ENCODE results near the gene LRRFIP1.
A peak's percentile ranks its signal among the peaks of the same experiment; 100 is the strongest.
"Not testable (repeated sequence)": the region's sequence is repeated elsewhere in the genome, so short reads cannot be mapped to it uniquely, and the experiment has no call there.

Gene LRRFIP1, protein sequence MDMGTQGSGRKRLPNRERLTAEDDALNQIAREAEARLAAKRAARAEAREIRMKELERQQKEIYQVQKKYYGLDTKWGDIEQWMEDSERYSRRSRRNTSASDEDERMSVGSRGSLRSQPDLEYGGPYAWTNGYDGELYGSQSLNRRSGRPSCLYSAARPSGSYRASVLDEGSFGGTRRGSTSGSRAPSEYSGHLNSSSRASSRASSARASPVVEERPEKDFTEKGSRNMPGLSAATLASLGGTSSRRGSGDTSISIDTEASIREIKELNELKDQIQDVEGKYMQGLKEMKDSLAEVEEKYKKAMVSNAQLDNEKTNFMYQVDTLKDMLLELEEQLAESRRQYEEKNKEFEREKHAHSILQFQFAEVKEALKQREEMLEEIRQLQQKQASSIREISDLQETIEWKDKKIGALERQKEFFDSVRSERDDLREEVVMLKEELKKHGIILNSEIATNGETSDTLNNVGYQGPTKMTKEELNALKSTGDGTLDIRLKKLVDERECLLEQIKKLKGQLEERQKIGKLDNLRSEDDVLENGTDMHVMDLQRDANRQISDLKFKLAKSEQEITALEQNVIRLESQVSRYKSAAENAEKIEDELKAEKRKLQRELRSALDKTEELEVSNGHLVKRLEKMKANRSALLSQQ

DNA sequence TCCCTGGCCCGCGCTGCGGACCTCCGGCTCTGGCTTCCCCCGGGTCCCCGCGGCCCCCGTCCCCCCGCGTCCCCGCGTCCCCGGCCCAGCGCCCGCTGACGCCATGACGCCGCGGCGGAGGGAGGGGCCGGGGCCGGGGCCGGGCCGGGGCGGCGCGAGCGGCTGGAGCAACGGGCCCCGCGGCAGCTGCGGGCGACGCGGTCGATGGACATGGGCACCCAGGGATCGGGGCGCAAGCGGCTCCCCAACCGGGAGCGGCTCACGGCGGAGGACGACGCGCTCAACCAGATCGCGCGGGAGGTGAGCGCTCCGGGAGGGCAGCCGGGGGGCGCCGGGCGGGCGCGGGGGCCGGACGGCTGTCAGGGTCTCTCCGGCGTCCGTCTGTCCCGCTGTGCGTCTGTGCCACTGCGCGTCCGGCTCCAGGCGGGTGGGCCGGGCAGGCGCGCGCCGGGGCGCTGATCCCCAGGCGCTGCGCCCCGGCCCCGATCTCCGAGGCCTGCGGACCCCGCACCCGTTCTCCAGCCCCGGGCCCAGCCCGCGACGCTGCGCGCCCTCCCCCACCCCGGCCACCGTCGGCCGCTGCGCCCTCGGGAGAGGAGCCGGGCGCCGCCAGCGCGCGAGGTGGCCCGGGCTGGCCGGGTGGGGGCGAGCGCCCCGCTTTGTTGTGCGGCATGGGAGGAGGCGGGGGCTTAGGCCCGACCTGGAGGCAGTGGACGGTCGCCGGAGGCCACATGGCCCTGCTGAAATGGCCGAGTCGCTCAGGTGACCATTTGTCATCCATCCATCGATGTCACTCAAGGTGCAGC, at the start of gene LRRFIP1:
TSS of gene LRRFIP1 (plus strand) at position 147 of the 806 bp plus-strand sequence. CDS start at position 205, 58 bp downstream.
- DNase-seq = no peak

DNA sequence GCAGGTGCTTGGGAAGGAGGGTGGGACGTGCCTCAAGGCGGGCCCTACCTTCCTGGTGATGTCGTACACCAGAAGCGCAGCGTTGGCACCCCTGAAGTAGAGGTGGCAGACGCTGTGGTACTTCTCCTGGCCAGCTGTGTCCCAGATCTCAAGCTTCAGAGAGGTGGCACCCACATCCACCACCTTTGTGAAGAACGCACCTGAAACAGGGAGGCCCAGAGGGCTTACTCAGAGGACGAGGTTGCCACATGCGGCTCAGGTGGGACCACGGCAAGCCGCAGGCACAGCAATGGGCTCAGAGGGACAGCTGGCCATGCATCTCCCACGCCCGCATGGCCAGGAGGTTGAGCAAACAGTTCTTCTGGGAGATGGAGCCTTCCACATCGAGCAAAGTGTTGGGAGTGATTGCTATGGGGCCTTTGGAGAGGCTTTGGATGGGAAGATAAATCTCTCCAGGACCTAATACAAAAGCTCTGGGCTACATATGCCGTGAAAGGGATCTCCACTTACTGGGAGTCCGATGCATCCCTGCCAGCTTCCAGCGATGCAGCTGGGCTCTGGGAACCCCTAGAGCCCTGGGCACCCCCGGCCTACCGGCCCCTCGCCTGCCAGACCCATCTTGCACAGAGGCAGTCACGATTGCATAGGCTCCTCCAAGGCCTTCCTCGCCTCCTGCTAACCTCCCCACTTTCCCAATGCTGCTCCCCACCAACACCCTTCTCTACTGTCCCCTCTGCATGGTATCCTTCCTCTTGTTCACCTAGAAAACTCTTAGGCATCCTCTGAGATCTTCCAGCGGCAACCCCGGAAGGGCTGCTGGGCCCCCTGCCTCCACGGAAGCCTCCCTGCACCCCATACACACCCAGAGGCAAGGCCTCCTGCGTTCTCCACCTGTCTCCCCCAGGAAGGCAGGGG, 49.2 kb upstream of the LRRFIP1 start:
- DNase-seq = no peak

DNA sequence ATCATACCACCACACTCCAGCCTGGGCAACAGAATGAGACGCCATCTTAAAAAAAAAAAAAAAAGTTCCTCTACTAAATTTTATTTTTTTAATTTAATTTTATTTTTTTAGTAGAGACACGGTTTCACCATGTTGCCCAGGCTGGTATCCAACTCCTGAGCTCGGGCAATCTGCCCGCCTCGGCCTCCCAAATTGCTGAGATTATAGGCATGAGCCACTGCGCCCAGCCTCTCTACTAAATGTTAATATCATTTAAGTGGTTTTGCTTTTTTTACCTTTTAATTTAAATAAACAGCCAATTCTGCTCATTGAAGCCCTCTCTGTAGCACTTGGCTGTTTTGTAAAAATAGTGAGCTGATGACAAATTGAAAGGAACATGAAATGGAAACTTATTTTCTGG, 46.1 kb upstream of the LRRFIP1 start:
- no peak for DNase-seq

DNA sequence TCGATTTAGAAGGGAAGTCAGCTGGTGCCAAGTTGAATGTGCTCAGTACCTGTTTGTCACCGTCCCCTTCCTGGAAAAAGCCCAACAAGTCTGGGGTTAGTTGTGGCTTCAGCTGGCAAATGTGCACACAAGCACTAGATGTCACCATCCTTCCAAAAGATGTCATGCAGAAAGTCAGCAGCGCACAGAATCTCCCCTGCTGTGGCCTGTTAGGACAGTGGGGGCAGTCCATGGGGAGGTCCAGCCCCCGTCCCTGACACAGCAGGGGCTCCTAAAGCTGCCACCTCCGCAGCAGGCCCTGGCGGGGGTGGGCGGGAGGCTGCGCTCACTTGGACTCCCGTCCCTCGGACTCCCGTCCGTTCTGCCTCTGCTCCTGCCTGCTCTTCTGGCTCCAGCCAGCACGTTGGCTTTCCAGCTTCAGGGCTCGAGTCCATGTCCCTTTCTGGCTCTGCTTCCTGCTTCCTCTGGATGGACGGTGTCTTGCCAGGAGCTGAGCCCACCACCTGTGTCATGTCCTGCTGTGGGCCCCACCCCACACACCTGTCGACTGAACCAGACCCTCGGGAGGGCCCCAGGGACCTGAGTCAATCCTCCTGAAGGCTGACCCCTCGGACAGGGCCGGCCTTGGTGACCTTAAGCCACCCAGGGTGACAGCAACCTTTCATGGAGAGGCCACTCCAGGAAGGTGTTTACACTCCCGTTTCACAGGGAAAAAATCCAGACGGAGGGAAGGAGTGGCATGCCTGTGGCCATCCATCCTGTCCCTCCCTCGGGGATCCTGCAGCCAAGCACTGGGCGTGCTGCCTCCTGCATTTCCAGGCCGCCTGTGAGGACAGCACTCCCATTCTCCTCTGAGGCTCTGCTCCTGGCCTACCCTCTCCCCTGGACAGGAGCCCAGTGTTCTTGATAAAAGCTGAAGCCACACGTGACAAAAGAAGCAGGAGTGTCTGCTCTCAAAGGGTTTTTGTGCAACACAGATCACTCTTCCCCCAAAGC, 45.3 kb upstream of the LRRFIP1 start:
- peak; percentile 30 for DNase-seq

DNA sequence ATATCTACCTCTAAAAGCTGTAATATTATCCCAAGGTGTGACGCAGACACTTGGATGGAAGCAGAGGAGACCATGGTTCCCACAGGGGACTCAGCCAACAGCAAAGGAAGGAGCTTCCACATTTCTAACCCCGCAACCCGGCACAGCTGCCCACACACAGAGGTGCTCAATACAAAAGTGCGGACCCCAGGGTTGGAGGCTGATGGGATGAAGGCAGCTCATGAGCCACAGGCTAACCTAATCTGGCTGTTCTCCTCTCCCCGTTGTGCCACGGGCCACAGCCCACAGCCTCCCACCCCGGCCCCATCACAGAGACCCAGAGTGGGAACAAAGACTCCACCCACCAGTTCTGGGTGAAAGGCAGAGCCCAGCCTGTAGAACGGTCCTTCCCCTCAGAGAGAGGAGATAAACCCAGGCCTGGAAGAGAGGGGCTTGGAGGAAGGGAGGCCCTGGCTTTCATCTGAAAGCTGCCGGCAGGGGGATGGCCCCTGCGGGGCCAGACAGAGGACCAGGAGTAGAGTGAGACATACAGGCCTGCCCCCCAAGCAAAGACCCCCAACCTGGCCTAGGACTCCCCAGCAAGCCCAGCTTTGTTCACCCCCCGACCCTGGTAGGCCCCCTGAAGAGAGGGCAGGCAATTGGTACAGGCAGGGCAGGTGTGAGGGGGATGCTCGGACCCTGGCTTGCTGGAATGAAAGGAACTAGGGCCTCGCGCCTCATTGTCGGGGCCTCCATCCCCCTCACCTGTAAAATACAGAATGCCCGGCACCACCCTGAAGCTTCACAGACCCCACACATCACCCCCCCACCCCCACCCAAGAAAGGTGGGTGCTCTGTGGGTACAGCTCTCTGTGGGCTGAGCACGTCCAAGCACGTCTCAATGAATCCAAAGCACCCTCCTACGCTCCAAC, 43.7 kb upstream of the LRRFIP1 start:
- DNase-seq = no peak

DNA sequence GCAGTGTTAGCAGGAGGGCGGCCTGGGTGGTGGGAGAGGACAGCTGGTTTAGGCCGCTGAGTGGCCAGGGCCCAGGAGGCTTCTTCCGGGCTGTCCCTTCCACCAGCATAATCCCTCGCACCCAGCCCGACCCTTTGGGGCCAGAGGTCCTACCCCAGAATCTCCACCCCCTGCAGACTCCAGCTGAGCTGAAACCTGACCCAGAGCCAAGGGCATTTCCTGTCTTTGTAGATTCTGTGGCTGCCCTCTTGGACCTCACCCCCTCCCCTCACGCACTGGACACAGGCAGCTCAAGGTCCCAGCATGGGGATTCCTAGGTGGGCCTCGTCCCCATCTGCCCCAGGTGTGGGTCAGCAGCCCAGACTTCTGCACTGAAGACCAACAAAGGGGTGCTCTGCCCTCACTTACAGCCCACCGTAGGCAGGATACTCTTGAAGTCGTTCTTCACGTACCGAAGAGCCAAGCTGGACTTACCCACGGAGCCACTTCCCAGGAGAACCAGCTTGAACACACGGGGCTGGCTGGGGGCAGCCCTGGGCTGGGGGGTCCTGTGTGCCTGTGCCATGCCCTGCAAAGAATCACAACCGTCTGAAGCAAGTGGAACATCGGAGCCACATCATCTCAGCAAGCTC, 41.7 kb upstream of the LRRFIP1 start:
- no peak for DNase-seq

DNA sequence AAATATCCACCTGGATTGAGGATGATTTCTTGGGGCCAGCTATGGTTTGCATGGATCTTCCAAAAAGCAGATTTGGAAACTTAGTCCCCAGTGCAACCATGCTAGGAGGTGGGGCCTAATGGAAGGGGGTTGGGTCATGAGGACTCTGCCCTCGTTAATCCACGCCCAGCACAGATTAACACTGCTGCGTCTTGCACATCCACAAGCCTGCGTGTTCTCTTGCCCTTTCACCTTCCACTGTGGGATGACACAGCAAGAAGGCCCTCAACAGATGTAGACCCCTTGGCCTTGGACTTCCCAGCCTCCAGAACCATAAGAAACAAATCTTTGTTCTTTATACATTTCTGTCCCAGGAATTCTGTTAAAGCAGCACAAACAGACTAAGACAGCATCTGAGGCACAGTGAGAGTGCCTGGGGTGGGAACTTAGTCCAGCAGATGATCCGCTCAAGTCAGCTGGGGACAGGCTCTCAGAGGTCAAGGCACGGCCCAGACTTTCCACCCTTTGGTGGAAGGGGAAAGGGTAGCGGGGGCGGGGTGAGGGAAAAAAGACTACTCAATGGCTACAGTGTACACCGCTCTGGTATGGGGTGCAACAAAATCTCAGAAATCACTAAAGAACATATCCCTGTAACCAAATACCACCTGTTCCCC, 39.2 kb upstream of the LRRFIP1 start:
- DNase-seq = no peak

DNA sequence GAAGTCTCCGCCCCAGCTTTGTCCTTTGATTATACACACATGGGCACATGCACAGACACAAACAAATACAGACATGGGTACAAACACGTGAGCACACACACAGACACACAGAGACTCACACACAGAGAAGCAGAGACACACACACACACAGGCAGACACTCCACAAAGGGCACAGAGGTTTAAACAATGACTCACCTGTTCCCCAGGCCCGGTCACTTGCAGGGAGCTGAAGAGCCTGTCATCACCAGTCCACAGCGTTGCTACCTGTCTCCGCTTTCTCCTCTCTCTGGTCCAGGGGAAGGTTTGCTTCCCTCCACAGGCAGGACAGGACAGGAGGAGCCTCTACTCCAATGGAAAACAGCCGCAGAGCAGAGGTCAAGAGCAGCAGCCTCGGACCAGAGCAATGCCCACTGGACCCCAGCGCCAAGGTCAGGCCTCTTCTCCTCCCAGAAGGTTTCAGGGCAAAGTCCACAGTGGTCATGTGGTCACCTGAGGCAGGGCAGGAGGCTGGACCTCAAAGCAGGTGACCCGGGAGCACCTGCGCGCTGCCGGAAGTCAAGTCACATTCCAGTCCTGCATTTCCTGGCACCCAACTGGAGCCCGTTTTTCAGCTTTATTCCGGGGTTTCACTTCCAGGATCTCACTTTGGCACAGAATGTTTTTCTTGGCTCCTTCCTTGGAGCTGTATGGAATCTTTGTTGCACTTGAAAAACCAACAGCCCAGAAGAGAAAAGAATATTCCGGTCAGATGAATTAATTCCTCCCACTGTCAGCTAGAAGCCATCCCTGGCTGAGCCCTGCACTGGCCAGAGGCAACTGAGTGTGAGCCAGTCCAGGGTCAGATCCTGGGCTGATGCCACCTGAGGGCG, 36.9 kb upstream of the LRRFIP1 start, which contains the start of gene RAB17:
TSS of gene RAB17 (minus strand) at position 463 of the 869 bp plus-strand sequence. CDS start 4,580 bp downstream, outside the sequence.
- no peak for DNase-seq

DNA sequence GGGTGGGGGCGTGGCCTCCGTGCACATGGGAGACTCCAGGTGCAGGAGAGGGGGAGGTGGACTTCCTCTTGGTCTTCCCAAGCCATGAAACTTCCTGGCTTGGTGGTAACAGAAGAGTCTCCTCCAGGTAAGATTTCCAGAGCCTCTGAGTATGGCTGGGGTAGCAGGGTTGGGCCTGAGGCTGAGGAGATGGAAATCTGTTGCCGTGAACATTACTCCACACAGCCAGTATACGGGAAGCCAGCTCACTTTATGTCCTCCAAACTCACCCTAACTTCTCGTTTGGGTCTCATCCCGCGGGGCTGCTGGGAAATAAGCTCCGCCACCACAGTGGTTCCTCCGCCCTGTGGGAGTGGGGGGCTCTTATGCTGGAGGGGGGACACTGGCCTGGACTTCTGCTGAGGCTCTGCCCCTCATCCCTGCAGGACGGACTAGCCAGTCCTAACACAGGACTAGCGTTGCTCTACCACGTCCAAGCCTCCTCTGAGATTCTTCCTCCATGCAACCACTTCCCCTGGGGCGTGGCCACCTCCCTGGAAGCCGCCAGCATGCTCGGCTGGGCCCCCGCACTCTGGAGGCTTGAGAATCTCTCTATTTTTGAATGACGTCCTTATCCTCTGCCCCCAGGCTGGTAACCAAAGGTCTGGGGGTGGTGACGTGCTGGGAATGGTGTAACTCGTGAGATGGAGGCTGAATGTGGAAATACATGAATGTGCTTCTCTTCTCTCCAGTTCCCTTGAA, 36.1 kb upstream of the LRRFIP1 start:
- no peak for DNase-seq

DNA sequence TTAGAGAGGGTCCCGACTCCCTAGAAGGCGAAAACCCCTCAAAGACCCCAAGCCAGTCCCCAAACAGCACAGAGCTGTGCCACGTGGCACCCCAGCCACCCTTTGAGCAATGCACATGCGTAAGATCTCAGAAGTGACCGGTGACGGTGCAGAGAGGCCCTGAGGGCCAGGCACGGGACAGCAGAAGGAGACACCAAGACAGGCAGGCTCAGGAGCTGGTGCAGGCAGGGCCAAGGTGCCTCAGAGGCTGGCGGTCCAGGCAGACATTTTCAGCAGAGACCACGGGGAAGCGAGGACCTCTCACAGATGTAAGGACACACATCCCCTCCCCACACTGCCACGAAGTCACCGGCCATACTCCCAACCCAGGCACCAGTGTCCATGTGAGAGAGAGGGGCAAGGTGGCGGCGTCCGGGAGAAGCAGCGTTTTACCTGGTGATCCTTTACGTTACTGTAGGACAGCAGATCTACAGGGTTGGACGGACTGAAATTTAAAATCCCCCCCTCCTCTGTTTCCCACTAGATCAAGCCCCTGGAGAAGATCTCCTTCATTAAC, 34.9 kb upstream of the LRRFIP1 start:
- DNase-seq = no peak

DNA sequence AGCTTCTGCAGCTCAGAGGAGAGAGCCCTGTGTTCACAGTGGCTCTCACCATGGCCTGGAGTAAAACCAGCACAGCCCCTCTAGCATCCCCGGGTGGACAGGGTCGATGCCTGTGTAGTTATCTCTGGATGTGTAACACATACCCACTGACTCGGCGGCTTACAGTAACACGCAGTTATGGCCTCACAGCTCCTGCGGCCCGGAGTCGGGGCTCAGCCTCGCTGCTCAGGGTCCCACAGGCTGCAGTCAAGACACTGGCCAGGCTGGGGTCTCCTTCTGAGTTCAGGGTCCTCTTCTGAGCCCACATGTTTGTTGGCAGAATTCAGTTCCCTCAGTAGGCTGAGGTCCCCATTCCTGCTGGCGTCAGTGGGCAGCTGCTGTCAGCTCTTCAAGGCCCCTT, 34.4 kb upstream of the LRRFIP1 start:
- DNase-seq = no peak

DNA sequence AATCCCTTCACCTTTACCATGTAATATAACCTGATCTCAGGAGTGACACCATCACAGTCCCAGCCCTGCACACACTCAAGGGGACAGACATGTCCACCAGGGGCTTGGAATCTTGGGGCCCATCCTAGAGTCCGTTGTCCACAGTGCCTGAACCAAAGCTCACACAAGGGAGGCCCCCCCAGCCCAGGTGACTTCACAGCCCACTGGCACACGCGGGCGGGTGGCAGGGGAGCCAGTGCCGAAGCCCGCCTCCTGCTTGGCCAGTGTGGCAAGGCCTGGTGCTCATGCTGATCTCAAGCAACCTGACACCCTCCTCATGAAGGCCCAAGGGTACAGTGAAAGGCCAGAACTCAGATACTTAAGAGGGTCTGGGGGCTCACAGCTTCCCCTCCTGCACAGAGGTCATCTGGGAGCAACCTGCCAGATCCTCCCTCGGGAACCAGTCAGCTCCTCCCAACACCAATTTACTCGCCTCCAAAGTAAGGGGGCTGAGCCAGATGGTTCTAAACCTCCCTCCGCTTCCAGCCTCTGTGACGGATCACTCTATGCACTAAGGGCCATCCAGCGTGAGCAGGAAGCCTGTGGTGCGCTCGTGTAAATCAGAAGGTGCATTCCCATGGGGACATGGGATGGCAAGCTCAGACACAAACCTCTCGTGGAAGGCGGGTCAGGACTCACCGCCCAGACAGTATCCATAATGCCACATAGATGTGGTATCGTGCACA, 33.6 kb upstream of the LRRFIP1 start:
- DNase-seq = no peak

DNA sequence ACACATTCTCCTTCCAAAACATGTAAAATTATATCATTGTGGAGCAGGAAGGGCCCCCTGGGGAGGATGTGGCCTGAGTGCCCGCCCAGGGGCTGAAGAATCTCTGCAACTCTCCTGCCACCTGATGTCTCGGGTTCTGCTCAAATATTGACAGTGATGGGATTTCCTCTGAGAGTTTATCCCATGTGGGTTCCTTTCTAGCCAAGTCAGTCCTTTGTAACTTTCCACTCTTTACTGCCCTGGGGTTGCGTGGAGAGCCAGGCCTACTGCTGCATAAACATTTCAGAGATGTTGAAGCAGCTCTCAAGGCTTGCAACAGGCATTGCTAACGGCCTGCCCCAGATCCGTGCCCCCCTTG, 32.9 kb upstream of the LRRFIP1 start:
- DNase-seq = no peak

DNA sequence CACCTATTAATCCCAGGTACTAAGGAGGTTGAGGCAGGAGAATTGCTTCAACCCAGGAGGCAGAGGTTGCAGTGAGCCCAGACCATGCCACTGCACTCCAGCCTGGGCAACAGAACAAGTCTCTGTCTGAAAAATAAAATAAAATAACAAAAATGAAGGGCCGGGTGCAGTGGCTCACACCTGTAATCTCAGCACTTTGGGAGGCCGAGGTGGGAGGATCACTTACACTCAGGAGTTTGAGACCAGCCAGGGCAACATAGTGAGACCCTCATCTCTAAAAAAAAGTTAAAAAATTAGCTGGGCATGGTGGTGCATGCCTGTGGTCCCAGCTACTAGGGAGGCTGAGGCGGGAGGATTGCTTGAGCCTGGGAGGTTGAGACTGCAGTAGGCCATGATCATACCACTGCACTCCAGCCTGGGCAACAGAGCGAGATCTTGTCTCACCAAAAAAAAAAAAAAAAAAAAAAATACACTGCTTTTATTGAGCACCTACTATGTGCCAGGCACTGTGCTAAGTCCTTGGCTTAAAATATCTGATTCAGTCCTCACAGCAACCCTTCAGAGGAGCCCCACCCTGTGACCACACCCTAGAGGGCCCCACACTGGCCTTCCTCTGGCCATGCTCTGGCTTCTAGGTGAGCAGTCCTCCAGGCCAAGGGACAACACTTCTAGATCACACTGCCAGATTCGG, 31.4 kb upstream of the LRRFIP1 start:
- DNase-seq = not testable (repeated sequence)

DNA sequence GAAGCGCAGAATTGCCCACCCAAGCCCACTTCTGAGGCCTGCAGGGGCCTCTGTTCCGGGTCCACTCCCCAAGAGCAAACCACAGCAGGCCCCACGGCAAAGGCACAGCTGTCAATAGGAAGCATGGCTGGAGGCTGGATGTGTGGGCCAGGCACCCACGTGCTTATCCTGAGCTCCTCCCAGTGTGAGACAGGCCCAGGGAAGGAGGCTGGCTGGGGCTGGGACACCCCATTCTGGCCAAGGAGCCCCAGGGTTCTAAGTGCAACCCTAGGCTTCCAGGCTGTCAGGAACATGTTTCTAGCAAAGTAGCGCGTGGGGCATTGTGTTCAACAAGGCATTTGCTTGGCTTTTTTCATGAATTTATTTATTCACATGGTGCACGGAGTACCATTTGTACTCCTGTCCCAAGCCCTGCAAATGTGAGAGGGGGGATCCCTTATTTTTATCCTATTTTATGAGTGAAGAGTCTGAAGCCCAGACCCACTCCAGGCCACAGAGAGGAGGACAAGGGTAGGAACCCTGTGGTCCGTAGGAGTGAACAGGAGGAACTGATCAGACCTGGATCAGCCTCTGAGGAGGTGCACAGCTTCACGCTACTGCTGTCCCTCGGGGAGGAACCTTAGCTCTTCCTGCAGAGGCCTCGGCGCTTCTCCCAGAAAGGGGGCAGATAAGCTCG, 30.7 kb upstream of the LRRFIP1 start:
- DNase-seq = no peak
